DOHH2 (cell line): ENCODE results near the gene TPM2.

Source experiments
- CTCF ChIP-seq: fragments of 200-600 bp; sonication (generic); IDR thresholded peaks from one replicate; pipeline ENCODE4 v1.5.1; 2014; ENCODE audit warnings: antibody characterized with exemption, mild to moderate bottlenecking, low read depth, low read length; ENCODE audit not compliant: poor library complexity, severe bottlenecking
- EZH2phosphoT487 ChIP-seq: fragments of 200-600 bp; sonication (generic); IDR thresholded peaks from 2 replicates; pipeline ENCODE4 v1.6.1; 2017; ENCODE audit warnings: borderline replicate concordance, mild to moderate bottlenecking, antibody characterized with exemption, low read length, moderate library complexity, mixed read lengths

GRCh38 chr9:35675732-35676392 lies 13.9 kb downstream of the TPM2 start:
- TF ChIP-seq CTCF = no peak
- TF ChIP-seq EZH2phosphoT487 = no peak
